GM21515 (cell line): Measurements from ENCODE around the gene CLEC19A.

Experiments used
- ATAC-seq: cut with Tn5 transposase; IDR thresholded peaks from one replicate; pipeline ENCODE4 v1.9.1; 2021; ENCODE audit not compliant: unreplicated experiment

The CLEC19A gene

GRCh38 chr16:19284207-19284606 is 1.3 kb upstream of the CLEC19A start:
- no peak for ATAC-seq

DNA sequence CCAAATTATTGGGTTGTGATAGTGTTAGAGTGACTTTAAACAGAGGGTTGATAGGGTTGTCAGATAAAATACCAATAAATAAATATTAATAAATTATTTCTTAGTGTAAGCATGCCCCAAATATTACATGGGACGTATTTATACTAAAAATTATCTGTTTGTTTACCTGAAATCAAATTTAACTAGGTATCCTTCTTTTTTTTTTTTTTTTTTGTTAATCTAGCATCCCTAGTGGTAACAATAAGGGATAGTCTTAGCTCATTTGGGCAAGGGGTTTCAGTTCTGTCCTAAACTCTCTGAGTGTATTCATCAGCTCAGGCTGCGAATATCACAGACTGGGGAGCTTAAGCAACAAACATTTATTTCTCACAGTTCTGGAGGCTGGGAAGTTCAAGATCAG is 1.3 kb downstream of the CLEC19A start:
- no peak for ATAC-seq

DNA sequence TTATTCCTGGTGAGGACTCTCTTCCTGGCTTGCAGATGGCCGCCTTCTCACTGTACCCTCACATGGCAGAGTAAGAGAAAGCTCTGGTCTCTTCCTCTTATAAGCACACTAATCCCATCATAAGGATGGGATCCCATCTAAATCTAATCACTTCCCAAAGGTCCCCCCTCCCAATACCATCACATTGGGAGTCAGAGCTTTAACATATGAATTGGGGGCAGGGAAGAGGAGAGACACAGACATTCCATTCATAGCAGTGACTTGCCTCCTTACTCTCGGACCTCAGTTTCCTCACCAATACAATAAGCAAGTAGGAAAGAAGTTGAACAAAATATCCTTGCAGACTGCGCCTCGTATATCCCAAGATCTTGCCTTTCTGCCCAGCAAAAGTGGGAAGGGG is 1.7 kb downstream of the CLEC19A start:
- no peak for ATAC-seq

GRCh38 chr16:19288872-19289799 is 3.6 kb downstream of the CLEC19A start:
- ATAC-seq, result no peak

- ATAC-seq, result no peak
Measured at GRCh38 chr16:19289811-19290485, 4.4 kb downstream of the CLEC19A start.

GRCh38 chr16:19290860-19291259 is 5.3 kb downstream of the CLEC19A start:
- no peak for ATAC-seq

GRCh38 chr16:19291475-19291874 is 5.9 kb downstream of the CLEC19A start:
- no peak for ATAC-seq

- no peak for ATAC-seq
Measured at GRCh38 chr16:19292186-19292585, 6.7 kb downstream of the CLEC19A start.

DNA sequence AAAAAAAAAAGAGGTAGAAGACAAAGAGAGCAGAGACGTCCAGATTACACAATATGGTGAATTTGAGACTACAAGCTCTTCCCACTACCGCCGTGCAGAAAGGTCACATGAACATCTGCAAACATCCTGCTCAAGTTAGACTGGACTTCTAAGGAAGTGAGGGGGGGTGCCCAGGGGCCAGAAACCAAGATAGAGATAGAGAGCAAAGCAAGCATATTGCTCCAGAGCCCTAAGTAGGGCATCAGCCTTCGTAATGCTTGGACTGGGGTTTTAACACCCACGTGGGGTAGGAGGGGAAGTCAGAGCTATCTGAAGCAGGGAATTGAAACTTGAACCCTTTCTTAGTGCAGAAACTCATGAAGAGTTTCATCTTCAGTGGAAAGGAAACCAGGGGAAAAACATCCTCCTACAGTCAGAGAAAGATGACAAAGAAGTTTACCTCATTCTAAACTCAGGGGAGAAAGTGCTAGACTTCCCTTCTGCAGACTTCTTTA is 8.7 kb downstream of the CLEC19A start:
- peak; percentile 70 for ATAC-seq

DNA sequence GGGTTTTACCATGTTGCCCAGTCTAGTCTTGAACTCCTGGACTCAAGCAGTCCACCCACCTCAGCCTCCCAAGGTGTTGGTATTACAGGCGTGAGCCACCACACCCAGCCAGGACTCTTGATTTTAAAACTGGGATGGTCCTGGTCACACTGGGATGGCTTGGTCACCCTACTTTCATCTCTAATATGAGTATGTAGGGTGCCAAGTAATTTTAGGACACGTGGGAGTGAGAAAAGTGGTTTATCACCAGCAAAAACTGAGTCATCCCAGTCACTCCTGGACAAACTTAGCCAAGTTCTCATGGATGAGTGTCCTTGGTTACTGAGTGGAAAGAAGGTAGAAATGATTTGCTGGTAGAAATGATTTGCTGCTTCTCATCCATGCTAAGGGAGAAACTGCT is 9.9 kb downstream of the CLEC19A start:
- ATAC-seq, result no peak

DNA sequence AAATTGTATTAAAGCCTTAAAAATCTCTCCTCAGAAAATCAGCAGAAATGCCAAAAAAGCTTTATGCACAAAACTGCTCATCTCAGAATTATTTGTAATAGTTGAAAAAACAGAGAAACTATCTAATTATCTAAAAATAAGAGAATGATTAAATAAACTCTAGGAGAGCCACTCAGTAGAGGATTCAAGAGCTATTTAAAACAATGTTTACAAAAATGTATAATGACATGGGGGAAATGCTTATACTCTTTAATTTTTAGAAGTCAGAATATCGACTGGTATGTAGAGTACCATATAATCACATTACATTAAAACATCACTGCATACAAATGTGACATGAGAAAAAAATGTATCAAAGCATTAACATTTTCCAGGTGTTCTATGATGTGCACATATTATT is 11.9 kb downstream of the CLEC19A start:
- no peak for ATAC-seq

DNA sequence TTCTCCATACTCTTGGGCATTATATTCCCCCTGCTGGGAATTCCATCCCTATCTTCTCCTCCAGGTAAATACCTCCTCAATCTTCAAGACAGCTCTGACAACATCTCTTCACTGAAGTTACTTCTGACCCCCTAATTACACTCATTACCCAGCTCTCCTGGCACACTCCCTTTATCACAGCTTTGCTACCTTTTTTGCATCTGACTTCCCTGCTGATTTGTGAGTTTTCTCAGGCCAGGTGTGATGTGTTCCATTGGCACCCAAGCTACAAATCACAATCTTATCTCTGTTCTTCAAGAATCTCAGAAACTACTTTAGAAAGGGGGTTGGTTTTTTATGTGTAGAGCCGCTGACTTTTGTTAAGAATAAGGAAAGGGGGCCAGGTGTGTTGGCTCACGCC is 14.0 kb downstream of the CLEC19A start:
- ATAC-seq, result no peak

- no peak for ATAC-seq
Measured at GRCh38 chr16:19301931-19302330, 16.4 kb downstream of the CLEC19A start.

DNA sequence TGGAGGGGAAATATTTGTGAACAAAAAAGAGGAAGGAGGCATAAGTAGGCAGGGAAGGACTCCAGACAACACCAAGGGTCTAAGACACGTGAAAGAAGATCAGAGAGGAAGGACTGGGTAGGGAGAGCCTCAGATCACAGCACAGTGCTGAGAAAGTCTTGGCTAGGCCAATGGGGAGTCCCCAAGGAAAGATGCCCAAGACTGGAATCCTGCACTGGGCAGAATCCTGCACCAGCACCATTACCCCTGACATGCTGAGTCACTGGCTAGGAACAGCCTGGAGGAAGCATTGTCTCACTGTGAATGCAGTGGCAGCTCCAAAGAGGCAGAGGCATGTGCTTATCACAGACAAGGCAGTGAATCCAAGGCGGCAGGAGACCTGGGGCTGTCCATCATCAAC is 19.2 kb downstream of the CLEC19A start:
- no peak for ATAC-seq

GRCh38 chr16:19305443-19305842 is 19.9 kb downstream of the CLEC19A start:
- no peak for ATAC-seq

- no peak for ATAC-seq
Measured at GRCh38 chr16:19307587-19308241, 22.2 kb downstream of the CLEC19A start.

DNA sequence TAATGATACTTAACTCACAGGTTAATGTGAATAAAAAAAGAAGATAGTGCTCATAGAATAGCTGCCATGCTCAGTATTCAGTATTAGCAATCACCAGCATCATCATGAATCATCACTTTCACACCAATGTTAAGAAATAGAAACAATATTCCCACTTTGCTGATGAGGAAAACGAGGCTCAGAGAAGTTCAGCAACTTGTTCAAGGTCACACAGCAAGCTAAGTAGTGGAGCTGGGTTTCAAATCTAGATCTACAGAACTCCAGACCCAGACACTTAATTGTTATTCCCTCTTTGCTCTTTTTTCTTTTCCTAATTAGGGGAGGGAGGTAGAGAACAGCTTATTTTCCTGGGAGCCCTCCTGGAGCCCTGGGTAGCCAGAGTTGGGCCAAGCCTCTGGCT is 22.9 kb downstream of the CLEC19A start:
- ATAC-seq, result no peak

- ATAC-seq, result no peak
Measured at GRCh38 chr16:19309178-19309577, 23.6 kb downstream of the CLEC19A start.

DNA sequence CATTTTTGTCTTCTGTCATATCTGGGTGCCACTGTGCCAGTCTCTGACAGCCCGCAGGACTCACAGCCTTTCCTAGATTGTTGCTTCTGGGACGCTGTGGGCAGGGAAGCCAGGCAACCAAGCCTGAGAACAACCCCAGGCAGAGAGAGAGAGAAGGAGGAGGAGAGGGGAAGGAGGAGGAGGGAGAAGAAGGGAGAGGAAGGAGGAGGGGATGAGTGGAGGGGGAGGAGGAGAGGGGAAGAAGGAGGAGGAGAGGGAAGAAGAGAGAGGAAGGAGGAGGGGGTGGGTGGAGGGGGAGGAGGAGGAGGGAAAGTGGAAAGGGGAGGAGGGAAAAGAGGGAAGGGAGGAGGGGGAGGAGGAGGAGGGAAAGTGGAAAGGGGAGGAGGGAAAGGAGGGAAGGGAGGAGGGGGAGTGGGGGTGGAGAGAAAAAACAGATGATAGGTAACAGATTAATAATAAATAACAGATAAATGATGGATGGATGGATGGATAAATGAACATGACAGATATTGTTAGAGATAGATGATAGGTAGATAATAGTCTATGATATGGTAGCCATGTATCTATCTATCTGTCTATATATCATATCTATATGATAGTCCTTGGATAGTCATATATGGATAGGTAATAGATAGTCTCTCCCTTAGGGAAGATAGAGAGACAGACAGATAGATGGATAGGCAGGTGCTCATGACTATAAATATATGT is 29.3 kb downstream of the CLEC19A start:
- no peak for ATAC-seq

- ATAC-seq, result no peak
Measured at GRCh38 chr16:19315889-19316433, 30.4 kb downstream of the CLEC19A start.

- ATAC-seq, result no peak
Measured at GRCh38 chr16:19316846-19317245, 31.3 kb downstream of the CLEC19A start.
